H1 (cell line): ENCODE results near the gene GNAS. TPM values are rescaled to one million over a fixed set of nuclear protein-coding genes. Genes with fewer than 3 reads are reported as not detected.

Source experiments
- CTCF ChIA-PET: fragments of 300-600 bp; sonication (Branson Sonifier 250); formaldehyde crosslinking; loops from one replicate; lab custom pipeline; 2021; ENCODE audit not compliant: partially characterized antibody; lab: Charles Lee
- POLR2A ChIA-PET: fragments of 300-600 bp; sonication (Branson Sonifier 250); formaldehyde crosslinking; loops from one replicate; lab custom pipeline; 2021; ENCODE audit warnings: inconsistent platforms; ENCODE audit not compliant: partially characterized antibody; lab: Charles Lee
- DNase-seq, 2 experiments: peaks; one replicate each; pipeline versions ENCODE4 v3.0.0 to v3.0.0-alpha.2; 2010 to 2022; ENCODE audit warnings: low spot score in 2 of 2, low read depth in 1 of 2, mixed read lengths in 1 of 2
- FAIRE-seq: peaks from 2 replicates; lab custom pipeline; 2011; peaks lifted over from hg19 to GRCh38; lab: Jason Lieb, UNC
- H2AFZ ChIP-seq: 2 replicates; pipeline ENCODE4 v1.8.1; 2012; ENCODE audit warnings: low read length, inconsistent platforms
- H2AK5ac ChIP-seq: 2 replicates; pipeline ENCODE4 v1.6.1; 2013; ENCODE audit warnings: low read depth, low read length
- H2BK120ac ChIP-seq: replicated peaks from 2 replicates; pipeline ENCODE3; 2013; ENCODE audit warnings: low read depth, low read length, inconsistent platforms
- H2BK12ac ChIP-seq: 2 replicates; pipeline ENCODE4 v1.6.1; 2013; ENCODE audit warnings: low read depth, low read length
- H2BK15ac ChIP-seq: 2 replicates; pipeline ENCODE4 v1.6.1; 2013; ENCODE audit warnings: low read length
- H2BK20ac ChIP-seq: 2 replicates; pipeline ENCODE4 v1.6.1; 2013; ENCODE audit warnings: low read length
- H2BK5ac ChIP-seq: 2 replicates; pipeline ENCODE4 v1.6.1; 2013; ENCODE audit warnings: low read depth, low read length
- H3K14ac ChIP-seq: 2 replicates; pipeline ENCODE4 v1.6.1; 2013; ENCODE audit warnings: inconsistent platforms; ENCODE audit not compliant: insufficient read length
- H3K18ac ChIP-seq: 2 replicates; pipeline ENCODE4 v1.6.1; 2013; ENCODE audit warnings: low read length; ENCODE audit errors: extremely low read depth
- H3K23ac ChIP-seq: 2 replicates; pipeline ENCODE4 v1.6.1; 2013; ENCODE audit warnings: inconsistent platforms; ENCODE audit not compliant: insufficient read length
- H3K23me2 ChIP-seq: 2 replicates; pipeline ENCODE4 v1.6.1; 2013; ENCODE audit warnings: low read depth, low read length
- H3K27ac ChIP-seq: 2 replicates; pipeline ENCODE4 v1.6.1; 2011; ENCODE audit warnings: low read depth, low read length, inconsistent platforms
- H3K27me3 ChIP-seq, 4 experiments: replicated peaks in 1 of 4; 1 replicate in 1 of 4; 2 replicates in 3 of 4; pipeline versions ENCODE4 v1.6.1 to v1.8.1; 2011 to 2013; ENCODE audit warnings: low read length in 3 of 4, mild to moderate bottlenecking in 3 of 4, inconsistent platforms in 2 of 4, mixed read lengths in 2 of 4, moderate library complexity in 1 of 4; ENCODE audit not compliant: control insufficient read depth in 3 of 4, insufficient read depth in 3 of 4; ENCODE audit errors: extremely low read depth in 1 of 4
- H3K36me3 ChIP-seq, 4 experiments: 2 replicates each; pipeline versions ENCODE4 v1.6.1 to v1.8.1; 2011 to 2013; ENCODE audit warnings: mild to moderate bottlenecking in 4 of 4, low read length in 3 of 4, moderate library complexity in 2 of 4, control low read depth in 1 of 4, inconsistent platforms in 1 of 4; ENCODE audit not compliant: insufficient read depth in 4 of 4, control insufficient read depth in 2 of 4
- H3K4ac ChIP-seq: replicated peaks from 2 replicates; pipeline ENCODE3; 2013; ENCODE audit warnings: low read length, low read depth, mixed read lengths, inconsistent platforms; ENCODE audit not compliant: insufficient read length
- H3K4me1 ChIP-seq, 4 experiments: replicated peaks in 1 of 4; 1 replicate in 1 of 4; 2 replicates in 3 of 4; pipeline versions ENCODE4 v1.6.1 to v1.8.1; 2011 to 2013; ENCODE audit warnings: low read length in 3 of 4, inconsistent platforms in 2 of 4, mixed read lengths in 1 of 4; ENCODE audit not compliant: insufficient read depth in 4 of 4, control insufficient read depth in 3 of 4
- H3K4me2 ChIP-seq, 2 experiments: 2 replicates each; pipeline versions ENCODE4 v1.6.1 to v1.8.1; 2011 to 2013; ENCODE audit warnings: low read depth in 2 of 2, low read length in 2 of 2, control low read depth in 1 of 2, inconsistent platforms in 1 of 2, mild to moderate bottlenecking in 1 of 2; ENCODE audit not compliant: insufficient read depth in 1 of 2
- H3K4me3 ChIP-seq, 4 experiments: fragments of 200-600, 300-600 bp in 1 of 4; sonication (generic), shearing (Covaris generic), sonication (Bioruptor Twin) in 1 of 4; 2 replicates each; pipeline versions ENCODE4 v1.5.1 to v1.8.1; 2011 to 2016; ENCODE audit warnings: low read length in 4 of 4, low read depth in 3 of 4, control low read depth in 2 of 4, inconsistent platforms in 2 of 4, mild to moderate bottlenecking in 2 of 4, mixed read lengths in 1 of 4, moderate library complexity in 1 of 4; ENCODE audit not compliant: insufficient read depth in 2 of 4; ENCODE audit errors: extremely low read depth in 1 of 4
- H3K56ac ChIP-seq: replicated peaks from 2 replicates; pipeline ENCODE3; 2013; ENCODE audit warnings: low read depth, mild to moderate bottlenecking, mixed read lengths, low read length, inconsistent platforms; ENCODE audit not compliant: insufficient read length
- H3K79me1 ChIP-seq: 2 replicates; pipeline ENCODE4 v1.6.1; 2013; ENCODE audit warnings: low read depth, low read length, control low read depth
- H3K79me2 ChIP-seq, 2 experiments: 2 replicates each; pipeline versions ENCODE4 v1.6.1 to v1.8.1; 2012 to 2013; ENCODE audit warnings: low read length in 2 of 2, mild to moderate bottlenecking in 2 of 2, inconsistent platforms in 1 of 2; ENCODE audit not compliant: insufficient read depth in 2 of 2, control insufficient read depth in 1 of 2
- H3K9ac ChIP-seq, 4 experiments: replicated peaks in 1 of 4; 1 replicate in 1 of 4; 2 replicates in 3 of 4; pipeline versions ENCODE4 v1.6.1 to v1.8.1; 2011 to 2013; ENCODE audit warnings: low read depth in 3 of 4, low read length in 3 of 4, control low read depth in 2 of 4, mild to moderate bottlenecking in 2 of 4, moderate library complexity in 2 of 4, inconsistent platforms in 1 of 4; ENCODE audit errors: extremely low read depth in 1 of 4
- H3K9me3 ChIP-seq, 2 experiments: 2 replicates each; pipeline versions ENCODE4 v1.6.1 to v1.8.1; 2012 to 2013; ENCODE audit warnings: mild to moderate bottlenecking in 2 of 2, moderate library complexity in 2 of 2, control low read depth in 1 of 2, inconsistent platforms in 1 of 2, low read depth in 1 of 2, low read length in 1 of 2, mixed read lengths in 1 of 2; ENCODE audit not compliant: insufficient read depth in 2 of 2
- H4K20me1 ChIP-seq, 2 experiments: replicated peaks in 1 of 2; 2 replicates each; pipeline versions ENCODE3 to v1.8.1; 2011 to 2013; ENCODE audit warnings: inconsistent platforms in 2 of 2, low read length in 2 of 2, mild to moderate bottlenecking in 1 of 2; ENCODE audit not compliant: insufficient read depth in 2 of 2, control insufficient read depth in 1 of 2
- H4K5ac ChIP-seq: 2 replicates; pipeline ENCODE4 v1.6.1; 2013; ENCODE audit warnings: low read length, low read depth, mixed read lengths, inconsistent platforms; ENCODE audit not compliant: insufficient read length
- H4K8ac ChIP-seq: 2 replicates; pipeline ENCODE4 v1.8.0; 2013; ENCODE audit warnings: mild to moderate bottlenecking, moderate library complexity, low read length, inconsistent platforms; ENCODE audit not compliant: insufficient read depth; ENCODE audit errors: extremely low read depth
- H4K91ac ChIP-seq: replicated peaks from 2 replicates; pipeline ENCODE3; 2013; ENCODE audit warnings: low read length, mixed read lengths, inconsistent platforms; ENCODE audit not compliant: insufficient read length
- CEBPB ChIP-seq: IDR thresholded peaks from 2 replicates; pipeline ENCODE4 v1.6.1; 2012; ENCODE audit warnings: low read depth, low read length
- KDM4A ChIP-seq: IDR thresholded peaks from one replicate; pipeline ENCODE4 v1.7.1; 2012; ENCODE audit warnings: low read depth, mild to moderate bottlenecking, moderate library complexity, low read length, inconsistent platforms; ENCODE audit not compliant: severe bottlenecking
- WGBS, 2 experiments: shearing (Covaris generic) in 1 of 2; methylation state at CpG; one replicate each; pipeline versions ENCODE4 v1.1.6 to v1.1.7; 2013 to 2015; ENCODE audit warnings: low lambda C conversion rate in 2 of 2, mixed read lengths in 2 of 2, inconsistent platforms in 1 of 2, low coverage in 1 of 2, missing lambda C conversion rate in 1 of 2; ENCODE audit not compliant: insufficient replicate concordance in 2 of 2, insufficient coverage in 1 of 2, insufficient read length in 1 of 2; ENCODE audit errors: extremely low coverage in 1 of 2, missing lambda C conversion rate in 1 of 2; 5-methylcytosine and 5-hydroxymethylcytosine counted together
- polyA plus RNA-seq, 7 experiments: library from polyadenylated mRNA; depleted of rRNA in 3 of 7; stranded (reverse) in 5 of 7; unstranded in 2 of 7; fragments of >200 nt in 5 of 7; fragments of 200-250 nt in 2 of 7; gene quantifications; 1 replicate in 5 of 7; 2 replicates in 1 of 7; 4 replicates in 1 of 7; pipeline versions ENCODE4 v1.2.1 to v1.2.3, GENCODE V29; 2011 to 2013; ENCODE audit warnings: missing spikeins in 2 of 7, mixed read lengths in 2 of 7
- total RNA-seq: library from RNA; stranded (reverse); fragmentation: NEBNext Ultra II Directional; extraction: Animal tissue kit (Norgen Biotek cat#: 25700); gene quantifications from 2 replicates; pipeline ENCODE4 v1.2.1, GENCODE V29; 2021

GNAS gene
- total and polyA plus RNA-seq, 2 of the 8 experiments (the other 6 are each of a cell fraction or from before 2014, with no cell fraction given), result 989 to 1,613 TPM

- 0 out of 2 replicates have a peak, but pooled peaks have one; percentile 11 for TF ChIP-seq CEBPB
- no peak for TF ChIP-seq KDM4A
- WGBS, 2 experiments, result 84% methylated on average over 4 of the region's 4 CpGs; no CpG with 5 or more reads in 1 of the 2 experiments
- H2AK5ac ChIP-seq, result no peak overlapping the region
- no peak overlapping the region for H3K4me2 ChIP-seq
- H3K4ac ChIP-seq, result no peak overlapping the region
- H2BK20ac ChIP-seq, result no peak overlapping the region
- H2BK12ac ChIP-seq, result no peak overlapping the region
- H4K91ac ChIP-seq, result no peak overlapping the region
- peaks cover 0 to 27% (median 8%) of the 10 kb centered on the region in 4 experiments; a peak in 5 of 8 replicates for H3K36me3 ChIP-seq
- no peak overlapping the region for H4K8ac ChIP-seq
- no peak overlapping the region for H3K56ac ChIP-seq
- H2AFZ ChIP-seq, result no peak overlapping the region
- no peak overlapping the region for H2BK120ac ChIP-seq
- H3K23me2 ChIP-seq, result peaks cover 8% of the 10 kb centered on the region; the same call in 1 of the 2 replicates
- POLR2A ChIA-PET, result no interaction called here
- H3K27me3 ChIP-seq, result no peaks in the 10 kb centered on the region
- no peak overlapping the region for H3K14ac ChIP-seq
- H3K4me1 ChIP-seq, result peaks cover 0 to 6% (median 0%) of the 10 kb centered on the region in 4 experiments; a peak in 1 of 7 replicates
- no peak overlapping the region for H2BK5ac ChIP-seq
- no peaks in the 10 kb centered on the region for H3K9me3 ChIP-seq
- no peak overlapping the region for H3K4me3 ChIP-seq
- no peak for DNase-seq
- FAIRE-seq, result no peak
- peaks cover 10 to 22% of the 10 kb centered on the region in 2 experiments for H4K20me1 ChIP-seq
- no peak overlapping the region for H3K18ac ChIP-seq
- no peak overlapping the region for H3K23ac ChIP-seq
- no peak overlapping the region for H2BK15ac ChIP-seq
- H3K27ac ChIP-seq, result no peak overlapping the region
- no peak overlapping the region for H3K9ac ChIP-seq
- H3K79me2 ChIP-seq, result peaks cover 23 to 97% of the 10 kb centered on the region in 2 experiments
- peaks cover 3% of the 10 kb centered on the region for H3K79me1 ChIP-seq
- CTCF ChIA-PET, result no interaction called here
- H4K5ac ChIP-seq, result no peak overlapping the region
These were observed 20.1 kb upstream of the GNAS start for GRCh38 chr20:58832457-58832856.
